Measurements from ENCODE around the gene ZBED4. TPM values are rescaled to one million over a fixed set of nuclear protein-coding genes. Genes with fewer than 3 reads are reported as not detected.

ZBED4 gene
- total RNA-seq, 1 experiment from 2014 or later: 21.6 TPM

DNA sequence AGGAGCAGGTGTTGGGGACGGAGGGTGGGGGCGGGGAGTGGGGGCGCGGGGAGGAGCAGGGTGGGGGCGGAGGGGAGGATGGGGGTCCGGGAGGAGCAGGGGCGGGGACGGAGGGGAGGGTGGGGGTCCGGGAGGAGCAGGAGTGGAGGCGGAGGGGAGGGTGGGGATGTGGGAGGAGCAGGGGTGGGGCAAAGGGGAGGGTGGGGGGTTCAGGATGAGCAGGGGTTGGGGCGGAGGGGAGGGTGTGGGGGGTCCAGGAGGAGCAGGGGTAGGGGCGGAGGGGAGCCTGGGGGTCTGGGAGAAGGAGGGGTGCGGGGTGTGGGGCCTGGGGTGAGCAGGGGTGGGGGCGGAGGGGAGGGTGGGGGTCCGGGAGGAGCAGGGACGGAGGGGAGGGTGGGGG is 81.9 kb downstream of the ZBED4 start:
- RAD21 ChIA-PET (ENCODE audit: low non-redundant PET in 1 of 2, low total read pairs in 2 of 2, uncharacterized antibody in 2 of 2, unreplicated experiment in 2 of 2): interaction anchor here in 1 of 2 experiments (0.8 kb wide), 1 partner anchor 24 kb away, joined by 3 read pairs; no protein-coding TSS in a partner anchor
- Histone ChIP-seq H3K9ac (ENCODE audit: low read length) (no peak overlapping the region), H3K27me3 (ENCODE audit: insufficient read depth, low read length) (no peaks in the 10 kb centered on the region), H3K4me1 (ENCODE audit: control insufficient read depth in 1 of 2, insufficient read depth in 2 of 2, low read length in 2 of 2) (peaks cover 30 to 49% of the 10 kb centered on the region in 2 experiments), H3K36me3 (ENCODE audit: control insufficient read depth in 1 of 2, insufficient read depth in 2 of 2, low read length in 2 of 2) (no peaks in the 10 kb centered on the region), H4K20me1 (ENCODE audit: insufficient read depth) (no peaks in the 10 kb centered on the region), H3K4me2 (ENCODE audit: low read length) (0 out of 2 replicates have a peak overlapping the region, but pooled peaks have one; percentile 73), H3K4me3 (replicated peaks in 1 of 2; ENCODE audit: low read depth in 1 of 2, low read length in 2 of 2) (no peak overlapping the region), H3K9me2 (ENCODE audit: insufficient read depth) (no peaks in the 10 kb centered on the region), H3K27ac (ENCODE audit: low read depth, low read length) (no peak overlapping the region), H3K79me2 (ENCODE audit: insufficient read depth, low read length) (no peaks in the 10 kb centered on the region), H2AFZ (ENCODE audit: low read depth, low read length, poor library complexity, severe bottlenecking) (no peak overlapping the region), H3K9me3 (ENCODE audit: control insufficient read depth in 1 of 2, insufficient read depth in 1 of 2, low read depth in 1 of 2, low read length in 2 of 2) (no peaks in the 10 kb centered on the region)
- TF ChIP-seq ZFX (IDR thresholded peaks at IDR 0.05): no peak
- no peak for TF ChIP-seq ELF1 (IDR thresholded peaks at IDR 0.05; ENCODE audit: borderline replicate concordance, low read depth)
- TF ChIP-seq, protein P1, sequence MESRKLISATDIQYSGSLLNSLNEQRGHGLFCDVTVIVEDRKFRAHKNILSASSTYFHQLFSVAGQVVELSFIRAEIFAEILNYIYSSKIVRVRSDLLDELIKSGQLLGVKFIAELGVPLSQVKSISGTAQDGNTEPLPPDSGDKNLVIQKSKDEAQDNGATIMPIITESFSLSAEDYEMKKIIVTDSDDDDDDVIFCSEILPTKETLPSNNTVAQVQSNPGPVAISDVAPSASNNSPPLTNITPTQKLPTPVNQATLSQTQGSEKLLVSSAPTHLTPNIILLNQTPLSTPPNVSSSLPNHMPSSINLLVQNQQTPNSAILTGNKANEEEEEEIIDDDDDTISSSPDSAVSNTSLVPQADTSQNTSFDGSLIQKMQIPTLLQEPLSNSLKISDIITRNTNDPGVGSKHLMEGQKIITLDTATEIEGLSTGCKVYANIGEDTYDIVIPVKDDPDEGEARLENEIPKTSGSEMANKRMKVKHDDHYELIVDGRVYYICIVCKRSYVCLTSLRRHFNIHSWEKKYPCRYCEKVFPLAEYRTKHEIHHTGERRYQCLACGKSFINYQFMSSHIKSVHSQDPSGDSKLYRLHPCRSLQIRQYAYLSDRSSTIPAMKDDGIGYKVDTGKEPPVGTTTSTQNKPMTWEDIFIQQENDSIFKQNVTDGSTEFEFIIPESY (IDR thresholded peaks at IDR 0.05; ENCODE audit: extremely low read depth, insufficient replicate concordance, low read length): no peak
- no peak for TF ChIP-seq ZNF274 (IDR thresholded peaks at IDR 0.05; ENCODE audit: low read depth, low read length)
- no peak for TF ChIP-seq POLR2A (IDR thresholded peaks at IDR 0.05; ENCODE audit: borderline replicate concordance, extremely low read depth, insufficient read depth, insufficient read length)
- POLR2A ChIA-PET: interaction anchor here (0.8 to 1.0 kb wide), 3 partner anchors 24 to 95 kb away, joined by 3 to 4 read pairs (median 3); no protein-coding TSS in a partner anchor
- DNase-seq (ENCODE audit: low read depth, low spot score): no peak
- CTCF ChIA-PET: interaction anchor here (2.8 kb wide), 1 partner anchor 95 kb away, joined by 18 read pairs; no protein-coding TSS in a partner anchor
- intact Hi-C loops (cut with micrococcal nuclease): loop anchor here (10.0 kb wide), 1 partner anchor 269 kb away; the partner anchor contains the start of gene SELENOO
- no TSS peak for BruUV-seq (replicated peaks)
- no peak for ATAC-seq
